Activated CD8-positive, alpha-beta T cell treated with anti-CD3 and anti-CD28 coated beads, Interleukin-2, amount 10 ng/mL, durations not matched to agents 7 days and 5 days (primary cell): Measurements from ENCODE around the gene WNT7A. TPM values are rescaled to one million over a fixed set of nuclear protein-coding genes. Genes with fewer than 3 reads are reported as not detected.

Source experiments
- ATAC-seq: fragments of 150-1000 bp; cut with Tn5 transposase; one replicate; pipeline ENCODE4 v1.10.0; 2021; ENCODE audit warnings: moderate library complexity
- CTCF ChIA-PET: fragments of 350-600 bp; sonication (Branson Sonifier 250); formaldehyde crosslinking; loops from one replicate; lab custom pipeline; 2021; ENCODE audit warnings: antibody characterized with exemption; lab: Charles Lee
- POLR2A ChIA-PET: fragments of 350-600 bp; sonication (Branson Sonifier 250); formaldehyde crosslinking; loops from one replicate; lab custom pipeline; 2021; ENCODE audit warnings: antibody characterized with exemption; lab: Charles Lee
- DNase-seq: peaks from one replicate; pipeline ENCODE4 v3.0.0-alpha.2; 2020
- H3K27ac Mint-ChIP-seq: one replicate; pipeline ENCODE4 v1.8.0; 2021; ENCODE audit warnings: mild to moderate bottlenecking, mixed read lengths
- H3K27me3 Mint-ChIP-seq: one replicate; pipeline ENCODE4 v1.8.0; 2021; ENCODE audit warnings: low read depth, mixed read lengths
- H3K36me3 Mint-ChIP-seq: one replicate; pipeline ENCODE4 v1.8.0; 2021; ENCODE audit warnings: low read depth, mixed read lengths
- H3K4me1 Mint-ChIP-seq: one replicate; pipeline ENCODE4 v1.8.0; 2021; ENCODE audit warnings: low read depth, mixed read lengths
- H3K4me3 Mint-ChIP-seq: one replicate; pipeline ENCODE4 v1.8.0; 2021; ENCODE audit warnings: mild to moderate bottlenecking, mixed read lengths
- H3K9me3 Mint-ChIP-seq: one replicate; pipeline ENCODE4 v1.8.0; 2022; ENCODE audit warnings: mixed read lengths; ENCODE audit not compliant: insufficient read depth
- total RNA-seq, 2 experiments: library from RNA; stranded (reverse); gene quantifications; one replicate each; pipeline ENCODE4 v1.2.3, GENCODE V29; 2021

Gene WNT7A
- total RNA-seq, 2 experiments from 2014 or later: not detected

GRCh38 chr3:13842226-13842625 lies 37.6 kb downstream of the WNT7A start:
- Mint-ChIP-seq H3K27me3 (no peaks in the 10 kb centered on the region), H3K4me1 (no peaks in the 10 kb centered on the region), H3K9me3 (no peaks in the 10 kb centered on the region), H3K4me3 (no peak overlapping the region), H3K36me3 (no peaks in the 10 kb centered on the region), H3K27ac (no peak overlapping the region)
- ATAC-seq (no peak), DNase-seq (no peak)
- CTCF ChIA-PET: no interaction called here
- POLR2A ChIA-PET: no interaction called here

DNA sequence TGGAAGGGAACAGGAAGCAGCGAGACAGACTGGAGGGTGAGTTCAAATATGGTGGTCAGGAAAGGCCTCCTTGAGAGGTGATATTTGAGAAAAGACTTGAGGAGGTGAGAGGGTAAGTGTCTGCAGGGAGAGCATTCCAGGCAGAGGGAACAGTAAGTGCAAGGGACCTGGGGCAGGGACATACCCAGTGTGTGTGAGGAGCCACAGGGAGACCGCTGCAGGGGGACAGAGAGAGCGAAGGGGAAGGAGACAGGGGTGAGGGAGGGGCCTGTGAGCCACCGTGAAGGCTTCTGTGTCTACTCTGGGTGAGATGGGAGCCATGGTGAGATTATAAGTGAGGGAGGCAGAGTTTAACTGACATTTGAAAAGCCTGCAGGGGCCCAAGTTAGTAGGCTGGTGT lies 38.0 kb downstream of the WNT7A start:
- ATAC-seq: no peak
- Mint-ChIP-seq H3K9me3 (no peaks in the 10 kb centered on the region), H3K4me3 (no peak overlapping the region), H3K4me1 (no peaks in the 10 kb centered on the region), H3K27me3 (no peaks in the 10 kb centered on the region), H3K36me3 (no peaks in the 10 kb centered on the region), H3K27ac (no peak overlapping the region)
- CTCF ChIA-PET: no interaction called here
- DNase-seq: no peak
- POLR2A ChIA-PET: no interaction called here

DNA sequence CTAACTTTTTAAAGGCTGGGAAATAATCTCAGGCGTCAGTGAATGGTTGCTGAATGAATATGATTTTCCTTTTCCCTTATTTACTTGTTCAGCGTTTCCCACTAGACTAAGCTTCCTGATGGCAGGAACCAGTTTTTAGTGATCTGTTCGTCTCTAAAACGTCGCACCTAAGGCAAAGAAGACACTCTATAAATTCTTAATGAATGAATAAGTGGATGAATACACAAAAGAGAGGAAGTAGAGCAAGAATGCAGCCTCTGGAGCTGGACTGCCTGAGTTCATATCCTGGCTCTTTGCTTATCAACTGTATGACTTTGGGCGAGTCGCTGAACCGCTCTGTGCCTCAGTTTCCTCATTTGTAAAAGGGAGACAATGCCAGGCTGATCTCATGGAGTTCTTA lies 38.7 kb downstream of the WNT7A start:
- Mint-ChIP-seq H3K4me1 (no peaks in the 10 kb centered on the region), H3K9me3 (no peaks in the 10 kb centered on the region), H3K4me3 (no peak overlapping the region), H3K27ac (no peak overlapping the region), H3K36me3 (no peaks in the 10 kb centered on the region), H3K27me3 (no peaks in the 10 kb centered on the region)
- POLR2A ChIA-PET: no interaction called here
- CTCF ChIA-PET: no interaction called here
- DNase-seq (no peak), ATAC-seq (no peak)

DNA sequence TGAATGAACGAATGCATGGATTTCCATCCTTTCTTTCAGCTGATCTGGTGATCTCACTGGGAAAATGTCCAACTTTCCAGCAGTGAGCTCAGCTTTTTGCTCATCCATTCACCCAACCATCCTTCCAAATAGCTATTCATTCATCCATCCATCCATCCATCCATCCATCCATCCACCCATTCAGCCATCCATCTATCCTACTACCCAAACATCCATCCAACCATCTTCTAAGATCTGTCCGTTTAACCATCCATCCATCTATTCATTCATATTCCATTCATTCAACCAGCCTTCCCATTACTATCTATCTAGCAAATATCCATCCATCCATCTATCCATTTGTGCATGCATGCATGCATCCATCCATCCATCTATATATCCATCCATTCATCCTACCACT lies 39.4 kb downstream of the WNT7A start:
- Mint-ChIP-seq H3K4me1 (no peaks in the 10 kb centered on the region), H3K36me3 (no peaks in the 10 kb centered on the region), H3K4me3 (no peak overlapping the region), H3K27ac (no peak overlapping the region), H3K9me3 (no peaks in the 10 kb centered on the region), H3K27me3 (no peaks in the 10 kb centered on the region)
- CTCF ChIA-PET: no interaction called here
- ATAC-seq (no peak), DNase-seq (no peak)
- POLR2A ChIA-PET: no interaction called here

DNA sequence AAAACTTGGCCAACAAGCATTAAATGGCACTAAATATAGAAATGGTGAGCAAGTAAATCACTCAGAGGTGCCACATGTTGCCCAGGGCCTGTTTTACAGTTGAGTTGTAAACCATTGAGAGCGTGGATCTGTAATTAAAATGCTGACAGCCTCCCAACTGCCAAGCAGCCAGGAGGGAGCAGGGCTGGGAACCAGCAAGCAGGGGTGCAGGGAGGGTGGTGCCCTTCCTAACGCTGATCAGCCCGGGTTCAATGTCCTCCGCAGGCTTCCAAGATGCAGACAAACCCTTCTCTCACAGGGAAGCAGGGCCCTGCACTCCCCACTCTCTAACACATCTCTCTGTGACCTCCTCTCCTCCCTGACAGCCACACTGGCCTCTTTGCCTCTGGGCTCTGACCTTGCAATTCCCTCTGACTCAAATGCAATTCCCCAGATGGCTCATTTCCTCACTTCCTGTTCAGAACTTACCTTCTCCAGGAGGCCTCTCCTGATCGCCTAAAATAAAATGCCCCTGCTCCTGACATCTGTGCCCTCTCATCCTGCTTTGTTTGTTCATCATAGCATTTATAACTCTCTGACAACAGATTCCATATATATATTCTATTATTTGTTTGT lies 40.0 kb downstream of the WNT7A start:
- H3K27ac Mint-ChIP-seq: no peak overlapping the region
- H3K4me3 Mint-ChIP-seq: no peak overlapping the region
- H3K27me3 Mint-ChIP-seq: no peaks in the 10 kb centered on the region
- no peaks in the 10 kb centered on the region for H3K4me1 Mint-ChIP-seq
- DNase-seq (no peak), ATAC-seq (no peak)
- CTCF ChIA-PET: interaction anchor here (1.3 kb wide), 1 partner anchor 182 kb away, joined by 3 read pairs; no protein-coding TSS in a partner anchor
- H3K36me3 Mint-ChIP-seq: no peaks in the 10 kb centered on the region
- POLR2A ChIA-PET: no interaction called here
- H3K9me3 Mint-ChIP-seq: no peaks in the 10 kb centered on the region

- Mint-ChIP-seq H3K27me3 (no peaks in the 10 kb centered on the region), H3K9me3 (no peaks in the 10 kb centered on the region), H3K27ac (no peak overlapping the region), H3K4me1 (no peaks in the 10 kb centered on the region), H3K4me3 (no peak overlapping the region), H3K36me3 (no peaks in the 10 kb centered on the region)
- ChIA-PET POLR2A (interaction anchor here (0.6 kb wide), 1 partner anchor 69 kb away, joined by 3 read pairs; no protein-coding TSS in a partner anchor), CTCF (interaction anchor here (1.3 kb wide), 1 partner anchor 182 kb away, joined by 3 read pairs; no protein-coding TSS in a partner anchor)
- DNase-seq (no peak), ATAC-seq (no peak)
Measured at GRCh38 chr3:13839253-13839652, 40.6 kb downstream of the WNT7A start.

- no peak overlapping the region for H3K4me3 Mint-ChIP-seq
- ChIA-PET CTCF (interaction anchor here (1.3 kb wide), 1 partner anchor 181 kb away, joined by 3 read pairs; no protein-coding TSS in a partner anchor), POLR2A (interaction anchor here (0.6 kb wide), 1 partner anchor 68 kb away, joined by 3 read pairs; no protein-coding TSS in a partner anchor)
- no peaks in the 10 kb centered on the region for H3K36me3 Mint-ChIP-seq
- no peaks in the 10 kb centered on the region for H3K9me3 Mint-ChIP-seq
- H3K27ac Mint-ChIP-seq: no peak overlapping the region
- no peaks in the 10 kb centered on the region for H3K27me3 Mint-ChIP-seq
- DNase-seq (no peak), ATAC-seq (no peak)
- no peaks in the 10 kb centered on the region for H3K4me1 Mint-ChIP-seq
Measured at GRCh38 chr3:13838421-13838820, 41.5 kb downstream of the WNT7A start.

DNA sequence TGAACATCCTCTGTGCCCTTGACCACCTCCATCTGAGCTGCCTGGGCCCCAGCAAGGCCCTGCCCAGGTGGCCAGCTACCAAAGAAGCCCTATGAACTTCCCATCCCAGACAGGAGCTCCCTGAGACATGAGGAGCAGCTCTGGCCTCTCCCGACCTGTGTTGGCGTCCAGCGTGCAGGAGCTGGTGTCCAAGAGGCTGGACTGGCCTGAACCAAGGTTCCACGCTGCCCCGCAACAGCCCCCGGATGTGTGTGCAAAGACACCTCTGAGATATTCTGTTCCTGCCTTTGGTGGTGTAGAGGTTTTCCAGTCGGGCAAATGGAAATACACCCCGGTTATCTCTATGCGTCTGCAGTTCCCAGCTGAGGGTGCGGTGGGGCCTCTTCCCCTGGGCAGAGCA lies 42.1 kb downstream of the WNT7A start:
- no peaks in the 10 kb centered on the region for H3K36me3 Mint-ChIP-seq

GRCh38 chr3:13836658-13837587 lies 42.9 kb downstream of the WNT7A start:
- no peaks in the 10 kb centered on the region for H3K4me1 Mint-ChIP-seq
- DNase-seq (no peak), ATAC-seq (no peak)
- no peak overlapping the region for H3K27ac Mint-ChIP-seq
- H3K9me3 Mint-ChIP-seq: no peaks in the 10 kb centered on the region
- no peaks in the 10 kb centered on the region for H3K27me3 Mint-ChIP-seq
- CTCF ChIA-PET: no interaction called here
- POLR2A ChIA-PET: interaction anchor here (0.6 kb wide), 1 partner anchor 82 kb away, joined by 3 read pairs; no protein-coding TSS in a partner anchor
- H3K4me3 Mint-ChIP-seq: no peak overlapping the region
- no peaks in the 10 kb centered on the region for H3K36me3 Mint-ChIP-seq

More for the DNA sequence above, 42.1 kb downstream of the WNT7A start:
- POLR2A ChIA-PET: interaction anchor here (0.6 kb wide), 1 partner anchor 83 kb away, joined by 3 read pairs; no protein-coding TSS in a partner anchor
- no peak overlapping the region for H3K27ac Mint-ChIP-seq
- DNase-seq (no peak), ATAC-seq (no peak)
- H3K4me1 Mint-ChIP-seq: no peaks in the 10 kb centered on the region
- no peaks in the 10 kb centered on the region for H3K27me3 Mint-ChIP-seq
- no peaks in the 10 kb centered on the region for H3K9me3 Mint-ChIP-seq
- CTCF ChIA-PET: no interaction called here
- no peak overlapping the region for H3K4me3 Mint-ChIP-seq

DNA sequence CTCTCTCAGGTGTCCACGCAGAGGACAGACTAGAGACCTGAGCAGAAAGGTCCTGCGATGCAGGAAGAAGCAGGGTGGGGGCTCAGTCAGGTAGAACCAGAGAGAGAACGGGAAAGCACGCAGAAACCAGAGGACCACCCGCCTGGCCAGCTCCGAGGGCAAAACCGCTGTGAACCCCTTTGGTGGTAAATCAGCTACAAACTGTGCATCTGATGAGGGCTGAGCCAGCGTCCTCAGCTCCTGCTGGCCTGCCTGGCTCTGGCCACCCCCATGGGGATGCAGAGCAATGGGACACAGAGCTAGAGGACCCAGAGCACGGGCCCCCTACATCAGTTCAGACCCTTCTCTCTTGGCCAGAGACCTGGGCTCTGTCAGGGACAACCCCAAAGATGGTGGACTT lies 44.6 kb downstream of the WNT7A start:
- no peaks in the 10 kb centered on the region for H3K36me3 Mint-ChIP-seq
- no peaks in the 10 kb centered on the region for H3K9me3 Mint-ChIP-seq

DNA sequence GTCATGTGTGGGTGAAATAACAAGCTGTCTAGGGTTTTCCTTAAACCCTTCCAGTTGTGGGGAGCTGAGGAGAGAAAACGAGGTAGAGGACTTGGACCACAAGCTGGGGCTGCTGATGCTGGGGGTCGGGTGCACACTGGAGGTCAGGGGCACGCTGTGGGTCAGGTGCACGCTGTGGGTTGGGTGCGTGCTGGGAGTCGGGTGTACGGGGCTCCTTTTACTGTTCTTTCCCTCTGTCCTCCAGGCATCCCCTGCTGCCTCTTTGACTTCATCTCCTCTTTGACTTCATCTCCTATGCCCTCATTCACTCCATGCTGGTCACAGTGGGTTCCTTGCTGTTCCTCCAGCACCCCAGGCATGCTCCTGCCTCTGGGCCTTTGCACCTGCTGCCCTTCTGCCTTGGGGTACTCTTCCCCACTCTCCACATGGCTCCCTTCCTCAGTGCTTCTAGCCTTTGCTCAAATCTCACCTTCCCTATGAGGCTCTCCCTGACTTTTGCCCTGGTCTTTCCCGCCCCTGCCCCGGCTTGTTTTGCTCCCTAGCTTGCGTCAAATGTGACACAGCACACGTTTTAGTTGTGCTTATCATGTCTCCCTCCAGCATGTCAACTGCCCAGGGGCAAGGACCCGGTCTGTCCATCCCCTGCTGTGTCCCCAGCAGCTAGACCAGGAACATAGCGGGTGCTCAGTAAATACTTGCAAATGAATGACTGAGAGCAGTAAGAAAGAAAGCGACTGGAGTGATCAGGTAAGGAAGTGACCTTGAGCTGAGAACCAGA lies 45.4 kb downstream of the WNT7A start:
- DNase-seq: no peak
- no peak overlapping the region for H3K4me3 Mint-ChIP-seq
- H3K9me3 Mint-ChIP-seq: no peaks in the 10 kb centered on the region
- ChIA-PET CTCF (interaction anchor here (1.4 kb wide), 1 partner anchor 177 kb away, joined by 3 read pairs; no protein-coding TSS in a partner anchor), POLR2A (no interaction called here)
- ATAC-seq: no peak
- H3K36me3 Mint-ChIP-seq: no peaks in the 10 kb centered on the region
- H3K4me1 Mint-ChIP-seq: no peaks in the 10 kb centered on the region
- H3K27me3 Mint-ChIP-seq: no peaks in the 10 kb centered on the region
- no peak overlapping the region for H3K27ac Mint-ChIP-seq

More for the DNA sequence above, 44.6 kb downstream of the WNT7A start:
- no peak overlapping the region for H3K27ac Mint-ChIP-seq
- CTCF ChIA-PET: interaction anchor here (1.4 kb wide), 1 partner anchor 178 kb away, joined by 3 read pairs; no protein-coding TSS in a partner anchor
- no peaks in the 10 kb centered on the region for H3K27me3 Mint-ChIP-seq
- no peak overlapping the region for H3K4me3 Mint-ChIP-seq
- no peak for DNase-seq
- POLR2A ChIA-PET: no interaction called here
- H3K4me1 Mint-ChIP-seq: no peaks in the 10 kb centered on the region
- no peak for ATAC-seq
